Suprapubic skin (tissue), 4 donors: ENCODE results near the gene PRR33. TPM values are rescaled to one million over a fixed set of nuclear protein-coding genes. Genes with fewer than 3 reads are reported as not detected.

Experiments used
- DNase-seq, 2 donors: peaks; one replicate each; pipeline ENCODE4 v3.0.0-alpha.2; 2019; ENCODE audit warnings: low spot score in 2 of 2
- H3K27ac ChIP-seq: fragments of 200-600 bp; sonication (generic); one replicate; pipeline ENCODE4 v1.5.1; 2019
- H3K27me3 ChIP-seq: fragments of 200-600 bp; sonication (generic); one replicate; pipeline ENCODE4 v1.5.1; 2019
- H3K36me3 ChIP-seq: fragments of 200-600 bp; sonication (generic); one replicate; pipeline ENCODE4 v1.5.1; 2019
- H3K4me1 ChIP-seq: fragments of 200-600 bp; sonication (generic); one replicate; pipeline ENCODE4 v1.5.1; 2019
- H3K4me3 ChIP-seq: fragments of 200-600 bp; sonication (generic); one replicate; pipeline ENCODE4 v1.5.1; 2019; ENCODE audit warnings: mild to moderate bottlenecking
- H3K9me3 ChIP-seq: fragments of 200-600 bp; sonication (generic); one replicate; pipeline ENCODE4 v1.5.1; 2019
- CTCF ChIP-seq, 2 donors: fragments of 200-600 bp in 1 of 2; fragments of 450-650 bp in 1 of 2; sonication (generic) in 1 of 2; IDR thresholded peaks; one replicate each; pipeline ENCODE4 v1.5.1; 2016 to 2019; ENCODE audit warnings: antibody characterized with exemption in 2 of 2, mild to moderate bottlenecking in 1 of 2, moderate library complexity in 1 of 2
- EP300 ChIP-seq: sonication (generic); formaldehyde crosslinking; IDR thresholded peaks from one replicate; pipeline ENCODE4 v1.6.1; 2017; ENCODE audit warnings: antibody characterized with exemption
- POLR2A ChIP-seq, 2 donors: fragments of 450-650 bp; IDR thresholded peaks; one replicate each; pipeline ENCODE4 v1.6.1; 2017; ENCODE audit warnings: antibody characterized with exemption in 2 of 2, mild to moderate bottlenecking in 2 of 2, moderate library complexity in 2 of 2
- POLR2AphosphoS5 ChIP-seq, 3 donors: sonication (generic); formaldehyde crosslinking; IDR thresholded peaks; one replicate each; pipeline ENCODE4 v1.6.1; 2017; ENCODE audit warnings: antibody characterized with exemption in 3 of 3
- WGBS: methylation state at CpG from one replicate; pipeline ENCODE4 v1.1.5; 2018; 5-methylcytosine and 5-hydroxymethylcytosine counted together
- total RNA-seq, 4 donors: library from RNA; depleted of rRNA; stranded (reverse); fragments of >200 nt; gene quantifications; one replicate each; pipeline ENCODE4 v1.1.0, GENCODE V29; 2016

The PRR33 gene
- total RNA-seq, 4 donors from 2014 or later: not detected

- no peaks in the 10 kb centered on the region for H3K36me3 ChIP-seq
- no peak for DNase-seq
- no peaks in the 10 kb centered on the region for H3K9me3 ChIP-seq
- WGBS: no CpG with 5 or more reads among the region's 27 CpGs
- no peaks in the 10 kb centered on the region for H3K4me1 ChIP-seq
- no peaks in the 10 kb centered on the region for H3K27me3 ChIP-seq
- no peak overlapping the region for H3K27ac ChIP-seq
- TF ChIP-seq EP300: no peak
- TF ChIP-seq CTCF (IDR thresholded peaks at IDR 0.05): no peak
- no peak for TF ChIP-seq POLR2A (IDR thresholded peaks at IDR 0.05)
- TF ChIP-seq POLR2AphosphoS5 (IDR thresholded peaks at IDR 0.05): no peak
- peak overlapping the region; percentile 29 for H3K4me3 ChIP-seq
These were observed 37.4 kb downstream of the PRR33 start for GRCh38 chr11:1854132-1854948.

- Histone ChIP-seq H3K4me3 (peak overlapping the region; percentile 29), H3K4me1 (no peaks in the 10 kb centered on the region), H3K27me3 (no peaks in the 10 kb centered on the region), H3K27ac (no peak overlapping the region), H3K36me3 (no peaks in the 10 kb centered on the region), H3K9me3 (no peaks in the 10 kb centered on the region)
- no peak for TF ChIP-seq CTCF (IDR thresholded peaks at IDR 0.05)
- DNase-seq: no peak
- 96% methylated on average over 9 of the region's 19 CpGs for WGBS
These were observed 38.1 kb downstream of the PRR33 start for GRCh38 chr11:1853376-1854131.

- no peaks in the 10 kb centered on the region for H3K36me3 ChIP-seq
- TF ChIP-seq POLR2AphosphoS5 (IDR thresholded peaks at IDR 0.05) (no peak), CTCF (IDR thresholded peaks at IDR 0.05) (no peak), POLR2A (IDR thresholded peaks at IDR 0.05) (no peak), EP300 (no peak)
- no peaks in the 10 kb centered on the region for H3K4me1 ChIP-seq
- no peak within 1 kb of the TSS for H3K27ac ChIP-seq
- H3K9me3 ChIP-seq: no peaks in the 10 kb centered on the region
- no peak for DNase-seq
- WGBS: 67% methylated on average over 18 of the region's 18 CpGs
- H3K4me3 ChIP-seq: peak within 1 kb of the TSS; percentile 29
- H3K27me3 ChIP-seq: no peaks in the 10 kb centered on the region
These were observed 38.8 kb downstream of the PRR33 start, which contains the start of gene LSP1 for GRCh38 chr11:1852877-1853276. TSS of gene LSP1 (plus strand) at chr11:1853084. CDS start at chr11:1853145, 61 bp downstream.

GRCh38 chr11:1852271-1852876, 39.3 kb downstream of the PRR33 start:
- DNase-seq: no peak
- WGBS: 80% methylated on average over 17 of the region's 25 CpGs
- no peaks in the 10 kb centered on the region for H3K36me3 ChIP-seq
- peak overlapping the region; percentile 5 for H3K4me3 ChIP-seq
- no peaks in the 10 kb centered on the region for H3K4me1 ChIP-seq
- H3K27me3 ChIP-seq: no peaks in the 10 kb centered on the region
- no peaks in the 10 kb centered on the region for H3K9me3 ChIP-seq
- no peak overlapping the region for H3K27ac ChIP-seq
- TF ChIP-seq POLR2AphosphoS5 (IDR thresholded peaks at IDR 0.05) (no peak), CTCF (IDR thresholded peaks at IDR 0.05) (no peak), EP300 (no peak), POLR2A (IDR thresholded peaks at IDR 0.05) (no peak)
